ENCODE data around the gene APOL1.

APOL1 gene

GRCh38 chr22:36237462-36238372, 15.2 kb upstream of the APOL1 start:
- no peak for DNase-seq (ENCODE audit: low read depth)
- H3K4me3 ChIP-seq (ENCODE audit: low read depth, low read length): peak overlapping the region; percentile 61
- TF ChIP-seq CTCF (IDR thresholded peaks at IDR 0.05; ENCODE audit: low read depth, low read length, missing control alignments): no peak
- in situ Hi-C loops (cut with HindIII; ENCODE audit: low sequenced_read_pairs): no loop called here

DNA sequence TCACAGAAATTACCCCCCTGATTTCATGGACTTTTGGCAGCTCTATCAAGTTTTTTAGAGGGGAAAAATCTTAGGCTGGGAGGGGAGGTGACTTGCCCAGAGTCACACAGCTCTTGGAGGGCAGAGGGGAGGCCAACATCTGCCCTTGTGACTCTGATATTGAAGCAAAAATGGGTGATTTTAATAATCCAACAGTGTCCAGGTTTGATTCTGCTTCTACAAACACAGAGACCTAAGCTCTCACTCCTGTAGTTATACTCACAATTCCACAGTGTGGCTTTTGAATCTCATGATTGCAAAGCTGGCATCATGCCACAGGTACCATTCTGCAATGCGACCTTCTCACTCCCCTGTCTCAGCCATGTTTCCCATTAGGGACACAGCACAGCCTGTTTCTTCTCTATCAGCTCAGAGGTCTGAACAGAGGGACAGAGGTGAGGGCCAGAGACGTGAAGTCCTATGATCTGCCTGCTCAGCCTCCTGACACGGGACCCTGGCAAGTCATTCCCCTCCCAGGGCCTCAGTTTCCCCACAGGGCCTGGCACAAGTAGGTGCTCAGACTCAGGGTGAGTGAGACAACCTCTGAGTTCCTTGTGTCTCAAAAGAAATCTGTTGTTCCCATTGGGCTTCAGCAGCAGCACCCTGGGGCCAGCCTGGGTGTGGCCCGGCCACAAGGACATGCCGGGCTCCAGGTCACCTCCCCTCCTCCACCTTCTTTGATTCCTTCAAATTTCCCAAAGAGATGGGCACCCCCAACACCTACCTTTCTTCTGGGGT, 14.4 kb upstream of the APOL1 start:
- H3K4me3 ChIP-seq (ENCODE audit: low read depth, low read length): peak overlapping the region; percentile 61
- in situ Hi-C loops (cut with HindIII; ENCODE audit: low sequenced_read_pairs): no loop called here
- no peak for DNase-seq (ENCODE audit: low read depth)
- no peak for TF ChIP-seq CTCF (IDR thresholded peaks at IDR 0.05; ENCODE audit: low read depth, low read length, missing control alignments)

DNA sequence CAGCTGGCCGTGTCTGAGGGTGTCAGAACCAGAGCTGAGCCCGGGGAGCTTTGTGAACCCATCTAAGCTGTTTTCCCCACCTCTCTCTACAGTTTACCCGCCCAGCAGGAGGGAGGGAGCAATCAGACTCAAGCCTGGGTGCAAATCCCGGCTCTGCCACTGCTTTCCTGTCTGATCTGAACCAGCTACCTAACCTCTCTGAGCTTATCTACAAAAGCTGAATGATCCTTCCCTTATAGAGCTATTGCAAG, 13.9 kb upstream of the APOL1 start:
- no peak for TF ChIP-seq CTCF (IDR thresholded peaks at IDR 0.05; ENCODE audit: low read depth, low read length, missing control alignments)

GRCh38 chr22:36239401-36240171, 13.3 kb upstream of the APOL1 start, which contains the start of gene APOL2:
Gene APOL2, minus strand, starts transcription at chr22:36239527. Its CDS starts 6,365 bp downstream, at chr22:36233162.
- peak; percentile 79 for TF ChIP-seq CTCF (IDR thresholded peaks at IDR 0.05; ENCODE audit: low read depth, low read length, missing control alignments)
- in situ Hi-C loops (cut with HindIII; ENCODE audit: low sequenced_read_pairs): no loop called here
- peak; percentile 88 for DNase-seq (ENCODE audit: low read depth)
- peak within 1 kb of the TSS; percentile 61 for H3K4me3 ChIP-seq (ENCODE audit: low read depth, low read length)

More for the DNA sequence above, 13.9 kb upstream of the APOL1 start:
- in situ Hi-C loops (cut with HindIII; ENCODE audit: low sequenced_read_pairs): no loop called here
- DNase-seq (ENCODE audit: low read depth): no peak
- peak overlapping the region; percentile 61 for H3K4me3 ChIP-seq (ENCODE audit: low read depth, low read length)

DNA sequence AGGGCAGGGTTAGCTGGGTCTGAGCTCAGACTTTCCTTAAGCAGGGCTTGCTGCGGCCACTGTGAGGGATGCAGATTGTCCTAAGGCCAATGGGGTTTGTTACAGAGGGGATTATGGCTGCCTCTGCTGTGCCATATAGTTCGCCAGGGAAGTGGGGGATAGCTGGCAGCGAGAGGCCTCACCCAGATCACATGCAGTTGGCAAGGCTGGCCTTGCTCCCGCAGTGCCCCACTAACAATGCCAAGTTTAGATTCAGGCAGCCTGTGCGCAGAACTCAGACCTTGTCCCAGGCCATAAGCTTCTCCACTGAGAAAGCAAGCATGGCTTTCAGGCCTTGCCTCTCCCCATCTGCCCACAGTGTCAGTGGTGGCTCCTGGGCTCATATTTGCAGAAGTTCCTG, 8.9 kb upstream of the APOL1 start:
- DNase-seq (ENCODE audit: low read depth): no peak
- in situ Hi-C loops (cut with HindIII; ENCODE audit: low sequenced_read_pairs): no loop called here
- H3K4me3 ChIP-seq (ENCODE audit: low read depth, low read length): no peak overlapping the region
- TF ChIP-seq CTCF (IDR thresholded peaks at IDR 0.05; ENCODE audit: low read depth, low read length, missing control alignments): no peak
